Prostate gland (tissue), 2 donors: ENCODE measurements around the gene TMEM132D.

ENCODE experiments used
- POLR2A ChIP-seq: fragments of 450-650 bp; IDR thresholded peaks from one replicate; pipeline ENCODE4 v1.6.1; 2016; ENCODE audit warnings: antibody characterized with exemption, mild to moderate bottlenecking
- POLR2AphosphoS5 ChIP-seq: sonication (generic); formaldehyde crosslinking; IDR thresholded peaks from one replicate; pipeline ENCODE4 v1.6.1; 2017; ENCODE audit warnings: antibody characterized with exemption
- TF ChIP-seq, protein P1 (sequence below), 4 experiments: fragments of 200-600 bp in 2 of 4; fragments of 450-650 bp in 2 of 4; sonication (generic) in 2 of 4; IDR thresholded peaks; 1 replicate in 3 of 4; 2 replicates in 1 of 4; pipeline ENCODE4 v1.5.1; 2016 to 2019; ENCODE audit warnings: antibody characterized with exemption in 4 of 4, mild to moderate bottlenecking in 2 of 4, moderate library complexity in 2 of 4

DNA sequence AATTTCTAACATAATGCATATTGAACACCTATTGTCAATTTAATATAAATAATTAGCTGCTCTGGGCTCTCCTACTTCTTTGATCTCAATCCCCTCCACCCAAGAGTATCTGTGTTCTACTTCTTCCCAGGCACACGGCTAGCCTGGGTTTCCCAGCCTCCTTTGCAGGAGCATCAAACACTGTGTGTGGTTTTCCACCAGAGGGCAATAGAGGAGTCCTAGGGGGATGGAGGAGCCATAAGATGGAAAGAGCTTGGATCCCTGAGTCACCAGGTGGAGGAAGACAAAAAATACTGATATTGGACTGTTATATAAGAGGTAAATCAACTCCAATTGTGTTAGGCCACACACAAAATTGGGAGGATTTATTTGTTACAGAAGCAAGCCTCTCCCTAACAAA, 716.9 kb downstream of the TMEM132D start:
- TF ChIP-seq POLR2A (no peak), POLR2AphosphoS5 (no peak)
- TF ChIP-seq, protein P1, sequence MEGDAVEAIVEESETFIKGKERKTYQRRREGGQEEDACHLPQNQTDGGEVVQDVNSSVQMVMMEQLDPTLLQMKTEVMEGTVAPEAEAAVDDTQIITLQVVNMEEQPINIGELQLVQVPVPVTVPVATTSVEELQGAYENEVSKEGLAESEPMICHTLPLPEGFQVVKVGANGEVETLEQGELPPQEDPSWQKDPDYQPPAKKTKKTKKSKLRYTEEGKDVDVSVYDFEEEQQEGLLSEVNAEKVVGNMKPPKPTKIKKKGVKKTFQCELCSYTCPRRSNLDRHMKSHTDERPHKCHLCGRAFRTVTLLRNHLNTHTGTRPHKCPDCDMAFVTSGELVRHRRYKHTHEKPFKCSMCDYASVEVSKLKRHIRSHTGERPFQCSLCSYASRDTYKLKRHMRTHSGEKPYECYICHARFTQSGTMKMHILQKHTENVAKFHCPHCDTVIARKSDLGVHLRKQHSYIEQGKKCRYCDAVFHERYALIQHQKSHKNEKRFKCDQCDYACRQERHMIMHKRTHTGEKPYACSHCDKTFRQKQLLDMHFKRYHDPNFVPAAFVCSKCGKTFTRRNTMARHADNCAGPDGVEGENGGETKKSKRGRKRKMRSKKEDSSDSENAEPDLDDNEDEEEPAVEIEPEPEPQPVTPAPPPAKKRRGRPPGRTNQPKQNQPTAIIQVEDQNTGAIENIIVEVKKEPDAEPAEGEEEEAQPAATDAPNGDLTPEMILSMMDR (IDR thresholded peaks at IDR 0.05) = no peak
